ENCODE results near the gene BAHCC1.

- TF ChIP-seq SUZ12 (IDR thresholded peaks at IDR 0.05; ENCODE audit: extremely low read depth, insufficient read depth, insufficient read length) (no peak), ZNF274 (IDR thresholded peaks at IDR 0.05; ENCODE audit: low read depth, low read length) (no peak)
Measured at GRCh38 chr17:81359218-81359617, 36.0 kb upstream of the BAHCC1 start.

Measured in NT2/D1 (cell line).